Measurements from ENCODE around the gene PSAP.

The PSAP gene

GRCh38 chr10:71783917-71784678, 67.0 kb downstream of the PSAP start:
- no peak for TF ChIP-seq CTCF (IDR thresholded peaks at IDR 0.05; ENCODE audit: control insufficient read depth, insufficient read depth, low read depth, low read length, missing control alignments)
- H3K4me3 ChIP-seq (ENCODE audit: control insufficient read depth, low read depth, low read length) = no peak overlapping the region

GRCh38 chr10:71782917-71783490, 68.0 kb downstream of the PSAP start:
- no peak for DNase-seq (ENCODE audit: low read depth)
- H3K4me3 ChIP-seq (ENCODE audit: control insufficient read depth, low read depth, low read length) = no peak overlapping the region
- TF ChIP-seq CTCF (IDR thresholded peaks at IDR 0.05; ENCODE audit: control insufficient read depth, insufficient read depth, low read depth, low read length, missing control alignments) = no peak

More at GRCh38 chr10:71783917-71784678, 67.0 kb downstream of the PSAP start:
- DNase-seq (ENCODE audit: low read depth) = no peak

GRCh38 chr10:71782221-71782916, 68.7 kb downstream of the PSAP start:
- no peak for DNase-seq (ENCODE audit: low read depth)
- TF ChIP-seq CTCF (IDR thresholded peaks at IDR 0.05; ENCODE audit: control insufficient read depth, insufficient read depth, low read depth, low read length, missing control alignments) = no peak
- no peak overlapping the region for H3K4me3 ChIP-seq (ENCODE audit: control insufficient read depth, low read depth, low read length)

- no peak overlapping the region for H3K4me3 ChIP-seq (ENCODE audit: control insufficient read depth, low read depth, low read length)
- TF ChIP-seq CTCF (IDR thresholded peaks at IDR 0.05; ENCODE audit: control insufficient read depth, insufficient read depth, low read depth, low read length, missing control alignments) = no peak
- DNase-seq (ENCODE audit: low read depth) = no peak
These were observed 70.3 kb downstream of the PSAP start for GRCh38 chr10:71780719-71781118.

- TF ChIP-seq CTCF (IDR thresholded peaks at IDR 0.05; ENCODE audit: control insufficient read depth, insufficient read depth, low read depth, low read length, missing control alignments) = no peak
- H3K4me3 ChIP-seq (ENCODE audit: control insufficient read depth, low read depth, low read length) = no peak overlapping the region
- no peak for DNase-seq (ENCODE audit: low read depth)
These were observed 70.9 kb downstream of the PSAP start for GRCh38 chr10:71780156-71780555.

- no peak overlapping the region for H3K4me3 ChIP-seq (ENCODE audit: control insufficient read depth, low read depth, low read length)
- DNase-seq (ENCODE audit: low read depth) = no peak
- no peak for TF ChIP-seq CTCF (IDR thresholded peaks at IDR 0.05; ENCODE audit: control insufficient read depth, insufficient read depth, low read depth, low read length, missing control alignments)
These were observed 71.4 kb downstream of the PSAP start for GRCh38 chr10:71779641-71780040.
